ENCODE results near the gene ZNF777.
"Not testable (repeated sequence)": the region's sequence is repeated elsewhere in the genome, so short reads cannot be mapped to it uniquely, and the experiment has no call there.

Gene ZNF777

GRCh38 chr7:149454750-149455149, 6.1 kb downstream of the ZNF777 start:
- DNase-seq (ENCODE audit: low read depth): no peak

DNA sequence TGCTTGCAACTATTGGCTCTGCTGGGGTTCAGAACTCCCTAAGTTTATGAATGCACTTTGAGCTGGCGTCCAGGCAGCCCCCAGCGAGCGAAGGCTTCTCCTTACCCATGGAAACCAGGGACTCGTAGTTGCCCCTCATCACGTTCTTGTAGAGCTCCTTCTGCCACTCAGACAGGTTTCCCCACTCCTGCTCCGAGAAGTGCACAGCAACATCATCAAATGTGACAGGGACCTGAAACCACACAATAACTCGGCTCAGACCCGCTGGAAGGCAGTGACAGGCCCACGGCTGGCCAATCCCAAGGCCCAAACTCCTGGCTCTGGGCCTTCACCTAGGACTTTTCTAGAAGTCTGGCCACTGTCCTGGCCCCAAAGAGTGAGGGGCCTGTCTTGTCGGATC, 6.9 kb downstream of the ZNF777 start:
- DNase-seq (ENCODE audit: low read depth): no peak

GRCh38 chr7:149450821-149451220, 10.0 kb downstream of the ZNF777 start:
- DNase-seq (ENCODE audit: low read depth): no peak

- DNase-seq (ENCODE audit: low read depth): no peak
These were observed 11.0 kb downstream of the ZNF777 start for GRCh38 chr7:149449897-149450296.

DNA sequence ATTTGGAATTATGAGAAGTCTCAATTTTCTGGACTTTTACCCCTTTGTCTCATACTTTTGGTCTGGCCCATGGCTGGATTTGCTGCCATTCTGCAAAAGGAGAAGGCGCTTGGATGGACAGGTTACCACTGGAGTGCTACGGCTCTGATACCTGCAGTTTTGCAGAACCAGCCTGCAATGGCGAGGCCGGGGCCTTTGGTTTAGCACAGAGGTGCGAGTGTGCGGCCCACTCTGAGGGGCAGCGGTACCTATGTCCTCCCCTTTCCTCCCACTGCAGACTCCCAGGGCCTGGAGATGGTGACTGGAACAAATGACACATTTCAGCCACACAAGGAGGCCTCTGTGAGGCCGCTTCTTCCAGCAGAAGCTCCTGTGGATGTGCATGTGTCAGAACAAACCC, 11.9 kb downstream of the ZNF777 start:
- no peak for DNase-seq (ENCODE audit: low read depth)

GRCh38 chr7:149446026-149446425, 14.8 kb downstream of the ZNF777 start:
- not testable (repeated sequence) for DNase-seq (ENCODE audit: low read depth)

DNA sequence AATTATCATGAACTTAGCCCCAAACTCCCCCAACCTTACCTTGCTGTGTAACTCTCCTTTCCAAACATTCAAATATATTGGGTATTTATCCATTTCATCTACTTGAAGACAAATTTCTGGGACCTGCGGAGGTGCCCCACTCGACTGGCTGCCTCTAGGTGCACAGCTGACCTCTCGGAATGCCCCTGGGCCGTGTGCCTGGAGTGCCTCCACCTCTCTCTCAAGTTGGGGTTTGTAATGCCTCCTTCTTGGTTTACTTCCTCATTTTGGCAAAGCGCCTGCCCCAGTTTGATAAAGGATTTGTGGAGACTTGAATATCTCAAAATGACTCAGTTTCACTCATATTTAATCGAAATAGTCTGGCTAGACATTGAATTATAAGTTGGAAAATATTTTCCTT, 16.6 kb downstream of the ZNF777 start:
- no peak for DNase-seq (ENCODE audit: low read depth)

GRCh38 chr7:149443523-149443922, 17.3 kb downstream of the ZNF777 start:
- no peak for DNase-seq (ENCODE audit: low read depth)

- DNase-seq (ENCODE audit: low read depth): no peak
These were observed 17.9 kb downstream of the ZNF777 start for GRCh38 chr7:149442924-149443323.

DNA sequence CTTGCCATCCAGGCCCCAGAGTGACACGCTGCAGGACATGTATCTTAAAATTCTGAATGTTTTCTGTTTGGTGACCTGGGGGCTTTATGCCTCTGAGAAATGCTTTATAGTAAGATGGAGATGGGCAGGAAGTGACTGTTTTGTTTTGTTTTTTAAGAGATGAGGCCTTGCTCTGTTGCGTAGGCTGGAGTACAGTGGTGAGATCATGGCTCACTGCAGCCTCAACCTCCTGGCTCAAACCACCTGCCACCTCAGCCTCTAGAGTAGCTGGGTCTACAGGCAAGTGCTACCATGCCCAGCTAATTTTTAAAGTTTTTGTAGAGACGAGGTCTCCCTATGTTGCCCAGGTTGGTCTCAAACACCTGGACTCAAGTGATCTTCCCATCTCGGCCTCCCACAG, 20.6 kb downstream of the ZNF777 start:
- no peak for DNase-seq (ENCODE audit: low read depth)

DNA sequence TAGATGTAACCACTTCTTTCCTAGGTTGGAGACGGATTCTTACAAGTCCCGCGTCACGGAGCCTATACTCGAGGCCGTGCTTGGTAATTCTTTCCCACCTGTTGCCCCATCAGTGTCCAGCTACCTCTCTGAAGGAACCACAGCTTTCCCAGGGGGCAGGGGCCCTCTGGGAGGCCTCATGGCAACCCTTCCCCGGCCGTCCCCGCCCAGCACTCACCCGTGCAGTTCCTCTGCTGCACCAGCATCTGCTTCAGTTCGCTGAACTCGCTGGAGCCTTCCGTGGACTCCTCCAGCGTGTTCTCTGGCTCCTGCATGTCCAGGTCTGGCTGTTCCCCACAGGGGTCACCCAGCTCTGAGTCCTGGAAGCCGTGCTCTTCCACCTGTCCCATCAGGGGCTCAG, 24.5 kb downstream of the ZNF777 start:
- DNase-seq (ENCODE audit: low read depth): no peak

- DNase-seq (ENCODE audit: low read depth): no peak
These were observed 27.7 kb downstream of the ZNF777 start for GRCh38 chr7:149433124-149433523.

GRCh38 chr7:149432121-149432691, 28.7 kb downstream of the ZNF777 start:
- no peak for DNase-seq (ENCODE audit: low read depth)

GRCh38 chr7:149431486-149432120, 29.3 kb downstream of the ZNF777 start:
- no peak for DNase-seq (ENCODE audit: low read depth)

DNA sequence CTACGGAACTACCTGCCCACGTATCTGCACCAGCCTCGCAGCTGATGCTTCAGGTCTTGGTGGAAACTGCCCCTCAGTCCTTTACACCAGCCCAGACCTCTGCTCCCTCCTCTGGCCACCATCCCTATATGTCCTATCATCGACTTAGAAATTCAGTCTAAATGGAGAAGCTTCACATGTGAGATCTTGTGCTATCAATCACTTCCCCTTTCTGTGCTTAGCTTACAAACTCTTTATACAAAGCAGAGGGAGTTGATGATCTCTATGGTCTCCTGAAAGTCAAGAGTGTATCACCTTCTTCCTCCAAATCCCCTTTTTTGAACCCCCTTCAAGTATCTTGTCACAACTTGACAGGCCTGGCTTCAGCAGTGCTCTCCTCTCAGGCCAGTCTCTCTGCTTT, 30.7 kb downstream of the ZNF777 start:
- DNase-seq (ENCODE audit: low read depth): no peak

DNA sequence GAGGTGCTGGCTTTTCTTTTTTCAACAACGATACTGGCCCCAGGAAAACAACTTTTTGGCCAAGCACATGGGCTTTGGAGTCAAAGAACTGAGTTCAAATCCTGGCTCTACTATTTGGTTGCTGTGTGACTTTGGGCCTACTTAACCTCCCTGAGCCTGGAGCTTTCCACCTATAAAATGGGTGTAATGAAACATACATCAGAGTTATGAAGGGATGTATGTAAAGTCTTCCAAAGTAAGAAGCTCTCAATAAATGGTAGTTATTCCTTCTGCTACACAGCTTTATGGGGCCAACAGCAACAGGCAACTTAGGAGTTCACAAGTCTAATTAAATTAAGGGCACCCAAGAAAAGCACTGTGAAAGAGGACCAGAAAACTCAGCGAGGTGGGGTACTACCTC, 33.0 kb downstream of the ZNF777 start:
- DNase-seq (ENCODE audit: low read depth): no peak

DNA sequence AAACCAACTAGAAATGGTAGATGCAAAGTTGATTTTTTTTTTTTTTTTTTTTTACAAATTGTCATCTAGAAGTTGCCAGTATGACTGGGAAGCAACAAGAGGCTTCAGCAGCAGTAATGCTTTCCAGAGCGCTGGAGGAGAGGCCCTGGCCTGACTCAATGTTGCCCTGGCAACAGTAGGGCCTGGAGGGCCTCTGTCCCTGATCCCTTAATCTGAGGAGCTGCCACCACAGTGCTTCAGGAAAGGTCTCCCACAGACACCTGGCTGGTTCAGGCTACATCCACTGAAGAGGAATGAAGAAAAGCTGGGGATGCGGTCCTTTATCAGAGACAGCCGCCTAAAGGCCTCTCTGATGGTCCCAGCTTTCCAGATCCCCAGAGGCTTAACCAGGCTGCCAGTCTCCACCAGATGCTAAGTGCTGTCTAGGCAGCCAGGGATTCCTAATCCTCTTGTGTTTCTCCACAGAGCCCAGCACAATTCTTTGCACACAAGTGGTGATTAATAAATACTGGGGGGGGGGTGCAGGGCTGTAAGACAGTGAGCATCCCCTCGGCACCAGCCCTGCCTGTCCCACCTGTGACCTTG, 33.7 kb downstream of the ZNF777 start:
- no peak for DNase-seq (ENCODE audit: low read depth)

GRCh38 chr7:149423449-149424110, 37.3 kb downstream of the ZNF777 start:
- no peak for DNase-seq (ENCODE audit: low read depth)

- DNase-seq (ENCODE audit: low read depth): peak; percentile 9
These were observed 38.0 kb downstream of the ZNF777 start for GRCh38 chr7:149422914-149423301.

- peak; percentile 55 for DNase-seq (ENCODE audit: low read depth)
These were observed 38.5 kb downstream of the ZNF777 start for GRCh38 chr7:149422162-149422913.

GRCh38 chr7:149420006-149420405, 40.9 kb downstream of the ZNF777 start:
- DNase-seq (ENCODE audit: low read depth): no peak

GRCh38 chr7:149415391-149416071, 45.3 kb downstream of the ZNF777 start:
- no peak for DNase-seq (ENCODE audit: low read depth)
